ENCODE data around the gene ATP8B4. TPM values are rescaled to one million over a fixed set of nuclear protein-coding genes. Genes with fewer than 3 reads are reported as not detected.
A peak's percentile ranks its signal among the peaks of the same experiment; 100 is the strongest.

ATP8B4 gene
- total and polyA plus RNA-seq, 5 donors: 3.0 to 11.7 (median 5.2) TPM

DNA sequence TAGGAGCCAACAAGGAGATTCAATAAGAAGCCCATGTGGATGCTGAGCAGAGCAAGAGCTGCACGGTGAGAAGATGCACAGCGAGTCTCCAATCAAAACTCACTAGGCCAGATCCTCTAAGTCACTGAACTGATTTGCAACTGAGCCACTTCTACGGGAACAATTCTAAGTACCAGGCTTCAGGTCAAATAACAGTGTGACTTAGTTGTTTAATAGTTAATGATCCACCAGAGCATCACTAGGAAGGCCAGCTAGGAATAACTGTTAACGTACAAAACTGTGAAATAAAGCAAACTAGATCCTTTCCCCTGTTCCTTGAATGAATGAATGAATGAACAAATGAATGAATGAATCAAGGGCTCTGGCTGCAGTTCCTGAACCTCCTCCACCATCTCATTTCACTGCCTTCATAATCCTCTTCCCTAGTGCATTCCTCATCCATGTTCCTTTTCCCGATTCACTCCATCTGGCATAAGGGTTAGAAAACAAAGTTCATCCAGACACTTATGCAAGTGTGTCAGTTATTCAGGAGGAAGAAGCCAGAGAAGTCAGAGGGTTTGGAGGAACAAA, 59.7 kb downstream of the ATP8B4 start:
- Histone ChIP-seq H3K4me1 (ENCODE audit: control insufficient read depth, insufficient read depth, low read length) (peaks cover 2% of the 10 kb centered on the region), H3K9me3 (ENCODE audit: control insufficient read depth, low read length) (no peaks in the 10 kb centered on the region), H3K27me3 (ENCODE audit: control insufficient read depth, insufficient read depth) (no peaks in the 10 kb centered on the region), H3K4me3 (ENCODE audit: low read length) (no peak overlapping the region), H3K27ac (ENCODE audit: low read length) (no peak overlapping the region)
- intact Hi-C loops (cut with DNase I): loop anchor here in 1 of 4 donors (5.0 kb wide), 1 partner anchor 822 kb away; no protein-coding TSS in a partner anchor
- no peak for DNase-seq
- no peak for ATAC-seq
- WGBS: 81% methylated on average over 5 of the region's 5 CpGs

DNA sequence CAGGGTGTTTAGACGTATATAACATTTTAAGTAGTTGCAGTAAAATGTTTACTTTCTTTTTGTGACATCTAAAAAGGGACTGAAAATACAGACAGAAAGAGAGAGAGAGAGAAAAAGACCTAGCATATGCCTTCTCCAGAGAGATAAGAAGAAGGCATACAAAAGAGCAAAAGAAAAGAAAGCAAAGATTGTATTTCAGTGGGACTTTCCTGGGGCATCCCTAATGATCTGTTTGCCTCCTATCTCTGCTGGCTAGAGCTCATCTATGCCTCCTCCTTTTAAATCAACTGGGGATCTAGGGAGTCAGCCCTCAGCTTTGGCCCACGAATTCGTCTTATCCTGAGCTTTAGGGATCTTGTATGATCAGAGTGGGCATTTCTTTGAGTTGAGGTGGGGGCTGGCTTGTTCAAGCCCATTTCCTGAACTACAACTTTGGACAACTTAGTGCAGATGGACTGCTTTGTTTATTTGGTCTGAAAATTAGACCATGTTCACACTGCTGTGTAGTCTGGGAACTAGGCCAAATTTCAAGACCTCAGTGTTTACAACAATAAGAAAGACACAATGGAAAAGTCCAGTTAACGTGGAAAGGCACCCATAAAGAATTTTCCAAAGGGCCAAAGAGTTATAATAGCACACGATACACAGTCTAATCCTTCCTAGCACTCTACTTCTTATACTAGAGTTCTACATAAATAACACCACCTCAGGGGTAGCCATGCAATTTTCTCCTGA, 61.0 kb downstream of the ATP8B4 start:
- no peak overlapping the region for H3K4me3 ChIP-seq (ENCODE audit: low read length)
- no peaks in the 10 kb centered on the region for H3K27me3 ChIP-seq (ENCODE audit: control insufficient read depth, insufficient read depth)
- H3K27ac ChIP-seq (ENCODE audit: low read length): peak overlapping the region; percentile 62
- WGBS: 35% methylated on average over 5 of the region's 5 CpGs
- intact Hi-C loops (cut with DNase I): loop anchor here in 1 of 4 donors (5.0 kb wide), 1 partner anchor 821 kb away; no protein-coding TSS in a partner anchor
- H3K9me3 ChIP-seq (ENCODE audit: control insufficient read depth, low read length): no peaks in the 10 kb centered on the region
- H3K4me1 ChIP-seq (ENCODE audit: control insufficient read depth, insufficient read depth, low read length): peaks cover 2% of the 10 kb centered on the region
- DNase-seq (no peak), ATAC-seq (no peak)

DNA sequence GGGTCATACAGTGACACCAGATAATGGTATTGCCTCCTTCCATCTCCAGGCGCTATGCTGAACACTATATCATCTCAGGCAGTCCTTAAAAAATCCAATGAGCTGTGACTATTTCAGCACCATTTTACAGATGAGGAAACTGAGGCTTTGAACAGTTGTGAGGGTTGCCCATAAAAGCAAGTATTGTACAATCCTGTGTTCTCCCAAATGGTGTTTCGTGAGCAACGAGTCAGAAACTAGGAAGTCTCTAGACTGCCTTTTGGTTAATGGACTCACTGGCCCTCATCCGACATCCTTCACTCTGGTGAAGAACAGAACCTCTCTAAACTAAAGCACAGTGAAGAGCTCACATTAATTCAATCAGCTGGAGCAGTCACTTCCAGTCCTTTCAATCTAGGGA, 61.8 kb downstream of the ATP8B4 start:
- DNase-seq (no peak), ATAC-seq (no peak)
- no peak overlapping the region for H3K4me3 ChIP-seq (ENCODE audit: low read length)
- no peak overlapping the region for H3K27ac ChIP-seq (ENCODE audit: low read length)
- H3K9me3 ChIP-seq (ENCODE audit: control insufficient read depth, low read length): no peaks in the 10 kb centered on the region
- H3K27me3 ChIP-seq (ENCODE audit: control insufficient read depth, insufficient read depth): no peaks in the 10 kb centered on the region
- 91% methylated on average over 4 of the region's 4 CpGs for WGBS
- intact Hi-C loops (cut with DNase I): loop anchor here in 1 of 4 donors (5.0 kb wide), 1 partner anchor 820 kb away; no protein-coding TSS in a partner anchor
- H3K4me1 ChIP-seq (ENCODE audit: control insufficient read depth, insufficient read depth, low read length): peaks cover 2% of the 10 kb centered on the region

DNA sequence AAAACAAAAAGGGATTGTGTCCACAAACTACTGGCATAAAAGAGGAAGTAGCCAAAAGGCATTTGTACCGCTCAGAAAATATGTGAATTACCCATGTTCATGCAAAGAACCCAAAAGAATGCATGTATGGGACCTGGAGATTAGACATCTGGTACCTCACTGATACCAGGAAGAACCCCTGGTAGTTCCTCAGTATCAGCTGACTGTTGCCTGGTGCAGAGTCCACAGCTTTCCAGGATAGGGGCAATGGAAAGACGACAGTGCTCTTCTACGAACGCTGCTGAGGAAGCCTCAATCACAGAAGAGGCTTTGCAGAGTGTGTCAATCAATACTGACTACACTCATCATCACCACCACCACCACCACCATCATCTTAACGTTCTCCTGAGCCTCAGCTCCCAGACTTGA, 63.3 kb downstream of the ATP8B4 start:
- no peaks in the 10 kb centered on the region for H3K27me3 ChIP-seq (ENCODE audit: control insufficient read depth, insufficient read depth)
- H3K27ac ChIP-seq (ENCODE audit: low read length): peak overlapping the region; percentile 25
- peaks cover 2% of the 10 kb centered on the region for H3K4me1 ChIP-seq (ENCODE audit: control insufficient read depth, insufficient read depth, low read length)
- no peaks in the 10 kb centered on the region for H3K9me3 ChIP-seq (ENCODE audit: control insufficient read depth, low read length)
- ATAC-seq: no peak
- WGBS: 56% methylated on average over 5 of the region's 5 CpGs
- H3K4me3 ChIP-seq (ENCODE audit: low read length): no peak overlapping the region
- DNase-seq: no peak
- intact Hi-C loops (cut with DNase I): loop anchor here in 1 of 4 donors (5.0 kb wide), 1 partner anchor 818 kb away; no protein-coding TSS in a partner anchor

DNA sequence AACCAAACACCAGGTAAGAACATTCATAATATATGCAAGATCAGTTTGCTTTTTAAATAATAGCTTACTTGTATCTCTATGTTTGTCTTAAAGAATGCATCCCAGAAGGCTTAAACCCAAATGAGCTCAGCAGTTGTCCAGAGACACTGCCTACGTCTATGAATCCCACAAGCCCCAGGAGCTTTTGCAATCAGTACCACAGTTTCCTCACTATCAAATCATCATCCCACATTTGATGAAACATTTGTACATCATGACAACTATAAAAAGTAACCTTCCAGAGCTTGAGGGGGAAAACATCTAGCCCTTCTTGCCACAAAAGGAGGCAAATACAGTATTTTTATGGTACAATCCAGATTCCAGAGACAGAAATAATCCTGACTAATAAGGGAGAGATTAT, 63.7 kb downstream of the ATP8B4 start:
- no peak overlapping the region for H3K27ac ChIP-seq (ENCODE audit: low read length)
- 24% methylated on average over 1 of the region's 1 CpG for WGBS
- ATAC-seq (peak; percentile 81 to 89), DNase-seq (peak in 1 of 3 donors; percentile 28)
- no peak overlapping the region for H3K4me3 ChIP-seq (ENCODE audit: low read length)
- no peaks in the 10 kb centered on the region for H3K9me3 ChIP-seq (ENCODE audit: control insufficient read depth, low read length)
- intact Hi-C loops (cut with DNase I): loop anchor here in 1 of 4 donors (5.0 kb wide), 1 partner anchor 818 kb away; no protein-coding TSS in a partner anchor
- no peaks in the 10 kb centered on the region for H3K27me3 ChIP-seq (ENCODE audit: control insufficient read depth, insufficient read depth)
- peaks cover 2% of the 10 kb centered on the region for H3K4me1 ChIP-seq (ENCODE audit: control insufficient read depth, insufficient read depth, low read length)

- intact Hi-C loops (cut with DNase I): no loop called here
- WGBS: 42% methylated on average over 3 of the region's 3 CpGs
- H3K4me1 ChIP-seq (ENCODE audit: control insufficient read depth, insufficient read depth, low read length): peaks cover 2% of the 10 kb centered on the region
- H3K27ac ChIP-seq (ENCODE audit: low read length): no peak overlapping the region
- H3K9me3 ChIP-seq (ENCODE audit: control insufficient read depth, low read length): no peaks in the 10 kb centered on the region
- DNase-seq (no peak), ATAC-seq (no peak)
- H3K4me3 ChIP-seq (ENCODE audit: low read length): no peak overlapping the region
- H3K27me3 ChIP-seq (ENCODE audit: control insufficient read depth, insufficient read depth): no peaks in the 10 kb centered on the region
Observed at GRCh38 chr15:50053055-50053856, 65.8 kb downstream of the ATP8B4 start.

- ATAC-seq: peak in 1 of 2 donors; percentile 29
- no peaks in the 10 kb centered on the region for H3K4me1 ChIP-seq (ENCODE audit: control insufficient read depth, insufficient read depth, low read length)
- intact Hi-C loops (cut with DNase I): no loop called here
- peak in 2 of 3 donors; percentile 33 to 63 for DNase-seq
- H3K27me3 ChIP-seq (ENCODE audit: control insufficient read depth, insufficient read depth): no peaks in the 10 kb centered on the region
- H3K27ac ChIP-seq (ENCODE audit: low read length): no peak overlapping the region
- no peak overlapping the region for H3K4me3 ChIP-seq (ENCODE audit: low read length)
- WGBS: 17% methylated on average over 3 of the region's 3 CpGs
- H3K9me3 ChIP-seq (ENCODE audit: control insufficient read depth, low read length): no peaks in the 10 kb centered on the region
Observed at GRCh38 chr15:50051811-50052419, 67.1 kb downstream of the ATP8B4 start.

GRCh38 chr15:50050986-50051743, 67.9 kb downstream of the ATP8B4 start:
- WGBS: 72% methylated on average over 5 of the region's 5 CpGs
- no peak for DNase-seq
- intact Hi-C loops (cut with DNase I): no loop called here
- Histone ChIP-seq H3K27ac (ENCODE audit: low read length) (no peak overlapping the region), H3K9me3 (ENCODE audit: control insufficient read depth, low read length) (no peaks in the 10 kb centered on the region), H3K4me1 (ENCODE audit: control insufficient read depth, insufficient read depth, low read length) (no peaks in the 10 kb centered on the region), H3K4me3 (ENCODE audit: low read length) (no peak overlapping the region), H3K27me3 (ENCODE audit: control insufficient read depth, insufficient read depth) (no peaks in the 10 kb centered on the region)
- ATAC-seq: no peak

DNA sequence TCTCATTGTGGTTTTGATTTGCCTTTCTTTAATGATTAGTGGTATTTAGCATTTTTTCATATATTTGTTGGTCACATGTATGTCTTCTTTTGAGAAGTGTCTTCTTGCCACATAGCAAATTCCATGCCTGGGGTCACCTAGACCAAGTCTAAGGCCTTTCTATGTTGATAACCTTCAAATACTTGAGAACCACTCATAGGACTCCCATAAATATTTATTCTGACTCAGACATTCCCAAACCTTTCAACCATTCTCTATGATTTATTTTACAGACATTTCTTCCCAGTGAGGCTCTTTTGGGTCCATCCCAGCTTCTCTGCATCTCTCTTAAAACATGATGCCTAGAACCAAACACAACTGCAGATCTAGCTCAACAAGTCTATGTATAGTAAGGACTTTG, 69.2 kb downstream of the ATP8B4 start:
- H3K27ac ChIP-seq (ENCODE audit: low read length): no peak overlapping the region
- no peaks in the 10 kb centered on the region for H3K27me3 ChIP-seq (ENCODE audit: control insufficient read depth, insufficient read depth)
- no peak overlapping the region for H3K4me3 ChIP-seq (ENCODE audit: low read length)
- ATAC-seq (no peak), DNase-seq (no peak)
- H3K4me1 ChIP-seq (ENCODE audit: control insufficient read depth, insufficient read depth, low read length): no peaks in the 10 kb centered on the region
- intact Hi-C loops (cut with DNase I): no loop called here
- no peaks in the 10 kb centered on the region for H3K9me3 ChIP-seq (ENCODE audit: control insufficient read depth, low read length)

- ATAC-seq (no peak), DNase-seq (no peak)
- intact Hi-C loops (cut with DNase I): no loop called here
- 63% methylated on average over 2 of the region's 2 CpGs for WGBS
- Histone ChIP-seq H3K27me3 (ENCODE audit: control insufficient read depth, insufficient read depth) (no peaks in the 10 kb centered on the region), H3K4me1 (ENCODE audit: control insufficient read depth, insufficient read depth, low read length) (no peaks in the 10 kb centered on the region), H3K9me3 (ENCODE audit: control insufficient read depth, low read length) (no peaks in the 10 kb centered on the region), H3K27ac (ENCODE audit: low read length) (no peak overlapping the region), H3K4me3 (ENCODE audit: low read length) (no peak overlapping the region)
Observed at GRCh38 chr15:50046867-50047266, 72.2 kb downstream of the ATP8B4 start.

All from right cardiac atrium (tissue), 5 donors.